GM12878 (cell line): ENCODE results near the gene C9orf72. TPM values are rescaled to one million over a fixed set of nuclear protein-coding genes. Genes with fewer than 3 reads are reported as not detected.

Source experiments
- ATAC-seq: fragments of 200-7000 bp; cut with Tn5 transposase; 3 replicates; pipeline ENCODE4 v1.9.1; 2020; ENCODE audit warnings: mild to moderate bottlenecking, moderate library complexity
- BruUV-seq: library from RNA; stranded (reverse); fragments of 400-500 nt; replicated peaks from 2 replicates; lab custom pipeline; 2021; lab: Mats Ljungman, UMichigan
- CTCF ChIA-PET: fragments of 300-600 bp; sonication (Branson Sonifier 250); formaldehyde crosslinking; extraction: SDS; loops from one replicate; lab custom pipeline; 2021; ENCODE audit warnings: inconsistent platforms; lab: Yijun Ruan, JAX
- POLR2A ChIA-PET: fragments of 350-600 bp; formaldehyde crosslinking; extraction: SDS; loops from one replicate; lab custom pipeline; 2021; ENCODE audit warnings: inconsistent platforms; lab: Charles Lee
- RAD21 ChIA-PET: fragments of 300-600 bp; sonication (Branson Sonifier 250); formaldehyde crosslinking; loops from one replicate; lab custom pipeline; 2023; ENCODE audit warnings: antibody characterized with exemption; ENCODE audit not compliant: unreplicated experiment; lab: Charles Lee
- SMC1A ChIA-PET: fragments of 300-600 bp; sonication (Branson Sonifier 250); formaldehyde crosslinking; loops from one replicate; lab custom pipeline; 2023; ENCODE audit not compliant: unreplicated experiment, uncharacterized antibody; lab: Charles Lee
- DNase-seq: peaks from one replicate; pipeline ENCODE4 v3.0.0-alpha.2; 2011; ENCODE audit warnings: low read depth, low spot score
- FAIRE-seq: peaks from 3 replicates; lab custom pipeline; 2011; peaks lifted over from hg19 to GRCh38; lab: Jason Lieb, UNC
- H2AFZ ChIP-seq: 2 replicates; pipeline ENCODE4 v1.6.0; 2011; ENCODE audit warnings: low read depth, low read length, control low read depth; ENCODE audit not compliant: control insufficient read depth
- H3K27ac ChIP-seq: 2 replicates; pipeline ENCODE4 v1.5.1; 2011; ENCODE audit warnings: control low read depth; ENCODE audit not compliant: control insufficient read depth, insufficient read depth
- H3K27me3 ChIP-seq, 2 experiments: replicated peaks in 1 of 2; 2 replicates each; pipeline versions ENCODE4 v1.6.0 to v1.6.1; 2011; ENCODE audit warnings: low read length in 1 of 2; ENCODE audit not compliant: control insufficient read depth in 2 of 2, insufficient read depth in 2 of 2
- H3K36me3 ChIP-seq, 2 experiments: 2 replicates each; pipeline ENCODE4 v1.5.1; 2011; ENCODE audit warnings: low read length in 1 of 2; ENCODE audit not compliant: control insufficient read depth in 2 of 2, insufficient read depth in 2 of 2
- H3K4me1 ChIP-seq: 2 replicates; pipeline ENCODE4 v1.6.1; 2011; ENCODE audit warnings: mild to moderate bottlenecking, low read length, moderate library complexity, mixed read lengths; ENCODE audit not compliant: control insufficient read depth, insufficient read depth
- H3K4me2 ChIP-seq: 2 replicates; pipeline ENCODE4 v1.6.0; 2011; ENCODE audit warnings: control low read depth; ENCODE audit not compliant: control insufficient read depth, insufficient read depth
- H3K4me3 ChIP-seq: fragments of 200-600 bp; sonication (generic); 2 replicates; pipeline ENCODE4 v1.5.1; 2016
- H3K79me2 ChIP-seq: 2 replicates; pipeline ENCODE4 v1.6.0; 2011; ENCODE audit warnings: low read length; ENCODE audit not compliant: control insufficient read depth, insufficient read depth
- H3K9ac ChIP-seq: 2 replicates; pipeline ENCODE4 v1.8.0; 2011; ENCODE audit warnings: low read length, control low read depth, mixed read lengths; ENCODE audit not compliant: control insufficient read depth, insufficient read depth
- H3K9me3 ChIP-seq: replicated peaks from 3 replicates; pipeline ENCODE4 v1.5.1; 2011; ENCODE audit warnings: mild to moderate bottlenecking, low read length; ENCODE audit not compliant: control insufficient read depth, insufficient read depth
- H4K20me1 ChIP-seq: 2 replicates; pipeline ENCODE4 v1.6.0; 2011; ENCODE audit not compliant: control insufficient read depth, insufficient read depth
- DPF2 ChIP-seq: fragments of 450-650 bp; IDR thresholded peaks from 2 replicates; pipeline ENCODE4 v1.6.1; 2017; ENCODE audit warnings: mild to moderate bottlenecking
- HDGF ChIP-seq: fragments of 450-650 bp; IDR thresholded peaks from 2 replicates; pipeline ENCODE4 v1.6.1; 2016; ENCODE audit warnings: antibody characterized with exemption
- IKZF1 ChIP-seq: fragments of 450-650 bp; conservative IDR thresholded peaks from 2 replicates; pipeline ENCODE4 v1.6.1; 2017; ENCODE audit warnings: antibody characterized with exemption, mild to moderate bottlenecking
- IRF5 ChIP-seq: fragments of 450-650 bp; IDR thresholded peaks from 2 replicates; pipeline ENCODE4 v1.6.1; 2017; ENCODE audit warnings: borderline replicate concordance
- KDM1A ChIP-seq: fragments of 200-600 bp; sonication (generic); IDR thresholded peaks from 2 replicates; pipeline ENCODE4 v1.6.1; 2016; ENCODE audit warnings: borderline replicate concordance
- KLF5 ChIP-seq: fragments of 450-650 bp; IDR thresholded peaks from 2 replicates; pipeline ENCODE4 v1.6.1; 2014; ENCODE audit warnings: mild to moderate bottlenecking; ENCODE audit not compliant: partially characterized antibody
- LARP7 ChIP-seq: fragments of 450-650 bp; IDR thresholded peaks from 2 replicates; pipeline ENCODE4 v1.6.1; 2017; ENCODE audit warnings: mild to moderate bottlenecking
- NFIC ChIP-seq: IDR thresholded peaks from 2 replicates; pipeline ENCODE4 v1.6.1; 2012; ENCODE audit warnings: low read depth, mild to moderate bottlenecking, inconsistent platforms, low read length, moderate library complexity
- NFYA ChIP-seq: IDR thresholded peaks from 2 replicates; pipeline ENCODE4 v1.6.1; 2011; ENCODE audit warnings: low read depth, mild to moderate bottlenecking, low read length, improper control_type of control experiment, borderline replicate concordance
- SMARCA5 ChIP-seq: fragments of 450-650 bp; IDR thresholded peaks from 2 replicates; pipeline ENCODE4 v1.6.1; 2017; ENCODE audit warnings: mild to moderate bottlenecking
- SRF ChIP-seq, 2 experiments: IDR thresholded peaks; 2 replicates each; pipeline ENCODE4 v1.6.1; 2011; ENCODE audit warnings: low read depth in 2 of 2, low read length in 2 of 2, mild to moderate bottlenecking in 1 of 2, moderate library complexity in 1 of 2
- YBX1 ChIP-seq: fragments of 450-650 bp; IDR thresholded peaks from 2 replicates; pipeline ENCODE4 v1.6.1; 2016; ENCODE audit warnings: antibody characterized with exemption
- WGBS: methylation state at CpG from one replicate; pipeline ENCODE4 v1.1.6; 2016; ENCODE audit warnings: low lambda C conversion rate; ENCODE audit not compliant: insufficient replicate concordance, insufficient coverage; ENCODE audit errors: missing lambda C conversion rate; 5-methylcytosine and 5-hydroxymethylcytosine counted together
- in situ Hi-C: fragments of 300-500 bp; cut with MboI; formaldehyde crosslinking; loops from 9 replicates; pipeline ENCODE4 v1.14.3; 2018; ENCODE audit warnings: mixed read lengths
- intact Hi-C: fragments of 100-400 bp; cut with micrococcal nuclease; formaldehyde crosslinking; loops from one replicate; pipeline ENCODE4 v1.14.2; 2022; ENCODE audit not compliant: unreplicated experiment
- polyA plus RNA-seq, 11 experiments: library from polyadenylated mRNA; depleted of rRNA in 4 of 11; unstranded in 6 of 11; stranded (reverse) in 5 of 11; fragments of >200 nt; fragmentation: Nextera tagmentation in 4 of 11; fragmentation: Illumina TruSeq in 1 of 11; extraction: Ambion mirVana in 4 of 11; extraction: Trizol in 1 of 11; gene quantifications; 1 replicate in 1 of 11; 2 replicates in 10 of 11; pipeline versions ENCODE4 v1.2.1 to v1.2.3, GENCODE V29; 2011 to 2016; ENCODE audit warnings: inconsistent platforms in 2 of 11, missing spikeins in 2 of 11, low read depth in 1 of 11
- total RNA-seq, 4 experiments: library from RNA; depleted of rRNA in 3 of 4; stranded (reverse); fragments of >200 nt in 3 of 4; fragmentation: Illumina TruSeq in 1 of 4; extraction: Trizol in 1 of 4; gene quantifications; 2 replicates each; pipeline versions ENCODE4 v1.2.1 to v1.2.3, GENCODE V29; 2013 to 2021
- TF ChIP-seq, protein P1 (sequence below): IDR thresholded peaks from 2 replicates; pipeline ENCODE4 v1.6.1; 2012; ENCODE audit warnings: low read depth, low read length, improper control_type of control experiment
- TF ChIP-seq, protein P2 (sequence below): IDR thresholded peaks from 2 replicates; pipeline ENCODE4 v1.6.1; 2012; ENCODE audit warnings: improper control_type of control experiment, low read depth, low read length; ENCODE audit not compliant: insufficient replicate concordance

Gene C9orf72
- total and polyA plus RNA-seq, 10 of the 15 experiments (the other 5 are each of a cell fraction or from before 2014, with no cell fraction given) = 4.8 to 9.0 (median 6.4) TPM

GRCh38 chr9:27497883-27498417, 75.3 kb downstream of the C9orf72 start:
- Histone ChIP-seq H3K36me3 (no peaks in the 10 kb centered on the region), H2AFZ (no peak overlapping the region), H3K9ac (no peak overlapping the region), H3K27me3 (no peaks in the 10 kb centered on the region), H3K79me2 (no peaks in the 10 kb centered on the region), H3K9me3 (no peaks in the 10 kb centered on the region; the same call in 2 of the 3 replicates), H3K4me2 (no peak overlapping the region), H4K20me1 (no peaks in the 10 kb centered on the region), H3K27ac (no peak overlapping the region), H3K4me3 (no peak overlapping the region), H3K4me1 (peaks cover 7% of the 10 kb centered on the region; the same call in 1 of the 2 replicates)
- ChIA-PET SMC1A (interaction anchor here (0.6 to 1.4 kb wide), 5 partner anchors 12 to 229 kb away, joined by 3 read pairs; no protein-coding TSS in a partner anchor), CTCF (interaction anchor here (1.1 to 1.2 kb wide), 2 partner anchors 49 to 164 kb away, joined by 3 to 4 read pairs; no protein-coding TSS in a partner anchor), RAD21 (no interaction called here), POLR2A (interaction anchor here (1.2 kb wide), 1 partner anchor 12 kb away, joined by 3 read pairs; no protein-coding TSS in a partner anchor)
- TF ChIP-seq LARP7 (no peak), DPF2 (no peak), KLF5 (no peak), SRF (IDR thresholded peaks at IDR 0.05; ENCODE audit: low read depth in 2 of 2, low read length in 2 of 2) (no peak), KDM1A (no peak), HDGF (no peak), IRF5 (no peak), SMARCA5 (no peak), NFYA (no peak), NFIC (no peak), YBX1 (no peak), IKZF1 (no peak)
- TF ChIP-seq, protein P1, sequence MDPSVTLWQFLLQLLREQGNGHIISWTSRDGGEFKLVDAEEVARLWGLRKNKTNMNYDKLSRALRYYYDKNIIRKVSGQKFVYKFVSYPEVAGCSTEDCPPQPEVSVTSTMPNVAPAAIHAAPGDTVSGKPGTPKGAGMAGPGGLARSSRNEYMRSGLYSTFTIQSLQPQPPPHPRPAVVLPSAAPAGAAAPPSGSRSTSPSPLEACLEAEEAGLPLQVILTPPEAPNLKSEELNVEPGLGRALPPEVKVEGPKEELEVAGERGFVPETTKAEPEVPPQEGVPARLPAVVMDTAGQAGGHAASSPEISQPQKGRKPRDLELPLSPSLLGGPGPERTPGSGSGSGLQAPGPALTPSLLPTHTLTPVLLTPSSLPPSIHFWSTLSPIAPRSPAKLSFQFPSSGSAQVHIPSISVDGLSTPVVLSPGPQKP = no peak
- TF ChIP-seq, protein P2, sequence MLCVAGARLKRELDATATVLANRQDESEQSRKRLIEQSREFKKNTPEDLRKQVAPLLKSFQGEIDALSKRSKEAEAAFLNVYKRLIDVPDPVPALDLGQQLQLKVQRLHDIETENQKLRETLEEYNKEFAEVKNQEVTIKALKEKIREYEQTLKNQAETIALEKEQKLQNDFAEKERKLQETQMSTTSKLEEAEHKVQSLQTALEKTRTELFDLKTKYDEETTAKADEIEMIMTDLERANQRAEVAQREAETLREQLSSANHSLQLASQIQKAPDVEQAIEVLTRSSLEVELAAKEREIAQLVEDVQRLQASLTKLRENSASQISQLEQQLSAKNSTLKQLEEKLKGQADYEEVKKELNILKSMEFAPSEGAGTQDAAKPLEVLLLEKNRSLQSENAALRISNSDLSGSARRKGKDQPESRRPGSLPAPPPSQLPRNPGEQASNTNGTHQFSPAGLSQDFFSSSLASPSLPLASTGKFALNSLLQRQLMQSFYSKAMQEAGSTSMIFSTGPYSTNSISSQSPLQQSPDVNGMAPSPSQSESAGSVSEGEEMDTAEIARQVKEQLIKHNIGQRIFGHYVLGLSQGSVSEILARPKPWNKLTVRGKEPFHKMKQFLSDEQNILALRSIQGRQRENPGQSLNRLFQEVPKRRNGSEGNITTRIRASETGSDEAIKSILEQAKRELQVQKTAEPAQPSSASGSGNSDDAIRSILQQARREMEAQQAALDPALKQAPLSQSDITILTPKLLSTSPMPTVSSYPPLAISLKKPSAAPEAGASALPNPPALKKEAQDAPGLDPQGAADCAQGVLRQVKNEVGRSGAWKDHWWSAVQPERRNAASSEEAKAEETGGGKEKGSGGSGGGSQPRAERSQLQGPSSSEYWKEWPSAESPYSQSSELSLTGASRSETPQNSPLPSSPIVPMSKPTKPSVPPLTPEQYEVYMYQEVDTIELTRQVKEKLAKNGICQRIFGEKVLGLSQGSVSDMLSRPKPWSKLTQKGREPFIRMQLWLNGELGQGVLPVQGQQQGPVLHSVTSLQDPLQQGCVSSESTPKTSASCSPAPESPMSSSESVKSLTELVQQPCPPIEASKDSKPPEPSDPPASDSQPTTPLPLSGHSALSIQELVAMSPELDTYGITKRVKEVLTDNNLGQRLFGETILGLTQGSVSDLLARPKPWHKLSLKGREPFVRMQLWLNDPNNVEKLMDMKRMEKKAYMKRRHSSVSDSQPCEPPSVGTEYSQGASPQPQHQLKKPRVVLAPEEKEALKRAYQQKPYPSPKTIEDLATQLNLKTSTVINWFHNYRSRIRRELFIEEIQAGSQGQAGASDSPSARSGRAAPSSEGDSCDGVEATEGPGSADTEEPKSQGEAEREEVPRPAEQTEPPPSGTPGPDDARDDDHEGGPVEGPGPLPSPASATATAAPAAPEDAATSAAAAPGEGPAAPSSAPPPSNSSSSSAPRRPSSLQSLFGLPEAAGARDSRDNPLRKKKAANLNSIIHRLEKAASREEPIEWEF = no peak
- no TSS peak for BruUV-seq
- ATAC-seq = no peak
- intact Hi-C loops (no loop called here), in situ Hi-C loops (no loop called here)
- no peak for FAIRE-seq
- DNase-seq = no peak
- 79% methylated on average over 11 of the region's 11 CpGs for WGBS
